GM11168 (cell line): Measurements from ENCODE around the gene LIPF.
"Not testable (repeated sequence)": the region's sequence is repeated elsewhere in the genome, so short reads cannot be mapped to it uniquely, and the experiment has no call there.

Source experiments
- in situ Hi-C: fragments of 300-500 bp; cut with MboI; formaldehyde crosslinking; loops from one replicate; pipeline ENCODE4 v1.12.0; 2022; ENCODE audit warnings: low sequenced_read_pairs; ENCODE audit not compliant: unreplicated experiment

Gene LIPF

GRCh38 chr10:88664142-88664541 is at the start of gene LIPF:
LIPF (plus strand) TSS chr10:88664442; CDS start chr10:88667298, 2,856 bp downstream.
- in situ Hi-C loops: no loop called here

- in situ Hi-C loops: no loop called here
Observed at GRCh38 chr10:88616250-88616977, 47.8 kb upstream of the LIPF start.

- in situ Hi-C loops: no loop called here
Observed at GRCh38 chr10:88617772-88618300, 46.4 kb upstream of the LIPF start.

- in situ Hi-C loops: no loop called here
Observed at GRCh38 chr10:88618496-88618895, 45.7 kb upstream of the LIPF start.

GRCh38 chr10:88620441-88620840 is 43.8 kb upstream of the LIPF start:
- in situ Hi-C loops: no loop called here

GRCh38 chr10:88623835-88624234 is 40.4 kb upstream of the LIPF start:
- in situ Hi-C loops: no loop called here

- in situ Hi-C loops: no loop called here
Observed at GRCh38 chr10:88624840-88625239, 39.4 kb upstream of the LIPF start.

GRCh38 chr10:88640186-88640585 is 24.1 kb upstream of the LIPF start:
- in situ Hi-C loops: no loop called here

- in situ Hi-C loops: no loop called here
Observed at GRCh38 chr10:88642209-88642608, 22.0 kb upstream of the LIPF start.

- in situ Hi-C loops: no loop called here
Observed at GRCh38 chr10:88642963-88643362, 21.3 kb upstream of the LIPF start.

- in situ Hi-C loops: no loop called here
Observed at GRCh38 chr10:88647061-88647615, 17.1 kb upstream of the LIPF start.

GRCh38 chr10:88651101-88651551 is 13.1 kb upstream of the LIPF start:
- in situ Hi-C loops: no loop called here

GRCh38 chr10:88652616-88653015 is 11.6 kb upstream of the LIPF start:
- in situ Hi-C loops: no loop called here

GRCh38 chr10:88657901-88658300 is 6.3 kb upstream of the LIPF start:
- in situ Hi-C loops: no loop called here

- in situ Hi-C loops: no loop called here
Observed at GRCh38 chr10:88659725-88660597, 4.3 kb upstream of the LIPF start.

GRCh38 chr10:88660598-88660884 is 3.7 kb upstream of the LIPF start:
- in situ Hi-C loops: no loop called here

- in situ Hi-C loops: no loop called here
Observed at GRCh38 chr10:88661018-88661417, 3.2 kb upstream of the LIPF start.

- in situ Hi-C loops: no loop called here
Observed at GRCh38 chr10:88661577-88661976, 2.7 kb upstream of the LIPF start.

GRCh38 chr10:88663153-88663552 is 1.1 kb upstream of the LIPF start:
- in situ Hi-C loops: not testable (repeated sequence)

- in situ Hi-C loops: no loop called here
Observed at GRCh38 chr10:88668465-88668864, 4.2 kb downstream of the LIPF start.

GRCh38 chr10:88670497-88670896 is 6.3 kb downstream of the LIPF start:
- in situ Hi-C loops: no loop called here
